ENCODE results near the gene EVC2.

The EVC2 gene, protein sequence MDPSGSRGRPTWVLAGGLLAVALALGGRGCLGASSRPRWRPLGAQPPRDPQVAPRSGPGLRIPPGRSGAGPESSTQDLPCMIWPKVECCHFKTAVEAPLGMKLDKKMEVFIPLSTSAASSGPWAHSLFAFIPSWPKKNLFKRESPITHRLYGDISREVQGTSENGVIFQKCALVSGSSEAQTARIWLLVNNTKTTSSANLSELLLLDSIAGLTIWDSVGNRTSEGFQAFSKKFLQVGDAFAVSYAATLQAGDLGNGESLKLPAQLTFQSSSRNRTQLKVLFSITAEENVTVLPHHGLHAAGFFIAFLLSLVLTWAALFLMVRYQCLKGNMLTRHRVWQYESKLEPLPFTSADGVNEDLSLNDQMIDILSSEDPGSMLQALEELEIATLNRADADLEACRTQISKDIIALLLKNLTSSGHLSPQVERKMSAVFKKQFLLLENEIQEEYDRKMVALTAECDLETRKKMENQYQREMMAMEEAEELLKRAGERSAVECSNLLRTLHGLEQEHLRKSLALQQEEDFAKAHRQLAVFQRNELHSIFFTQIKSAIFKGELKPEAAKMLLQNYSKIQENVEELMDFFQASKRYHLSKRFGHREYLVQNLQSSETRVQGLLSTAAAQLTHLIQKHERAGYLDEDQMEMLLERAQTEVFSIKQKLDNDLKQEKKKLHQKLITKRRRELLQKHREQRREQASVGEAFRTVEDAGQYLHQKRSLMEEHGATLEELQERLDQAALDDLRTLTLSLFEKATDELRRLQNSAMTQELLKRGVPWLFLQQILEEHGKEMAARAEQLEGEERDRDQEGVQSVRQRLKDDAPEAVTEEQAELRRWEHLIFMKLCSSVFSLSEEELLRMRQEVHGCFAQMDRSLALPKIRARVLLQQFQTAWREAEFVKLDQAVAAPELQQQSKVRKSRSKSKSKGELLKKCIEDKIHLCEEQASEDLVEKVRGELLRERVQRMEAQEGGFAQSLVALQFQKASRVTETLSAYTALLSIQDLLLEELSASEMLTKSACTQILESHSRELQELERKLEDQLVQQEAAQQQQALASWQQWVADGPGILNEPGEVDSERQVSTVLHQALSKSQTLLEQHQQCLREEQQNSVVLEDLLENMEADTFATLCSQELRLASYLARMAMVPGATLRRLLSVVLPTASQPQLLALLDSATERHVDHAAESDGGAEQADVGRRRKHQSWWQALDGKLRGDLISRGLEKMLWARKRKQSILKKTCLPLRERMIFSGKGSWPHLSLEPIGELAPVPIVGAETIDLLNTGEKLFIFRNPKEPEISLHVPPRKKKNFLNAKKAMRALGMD

DNA sequence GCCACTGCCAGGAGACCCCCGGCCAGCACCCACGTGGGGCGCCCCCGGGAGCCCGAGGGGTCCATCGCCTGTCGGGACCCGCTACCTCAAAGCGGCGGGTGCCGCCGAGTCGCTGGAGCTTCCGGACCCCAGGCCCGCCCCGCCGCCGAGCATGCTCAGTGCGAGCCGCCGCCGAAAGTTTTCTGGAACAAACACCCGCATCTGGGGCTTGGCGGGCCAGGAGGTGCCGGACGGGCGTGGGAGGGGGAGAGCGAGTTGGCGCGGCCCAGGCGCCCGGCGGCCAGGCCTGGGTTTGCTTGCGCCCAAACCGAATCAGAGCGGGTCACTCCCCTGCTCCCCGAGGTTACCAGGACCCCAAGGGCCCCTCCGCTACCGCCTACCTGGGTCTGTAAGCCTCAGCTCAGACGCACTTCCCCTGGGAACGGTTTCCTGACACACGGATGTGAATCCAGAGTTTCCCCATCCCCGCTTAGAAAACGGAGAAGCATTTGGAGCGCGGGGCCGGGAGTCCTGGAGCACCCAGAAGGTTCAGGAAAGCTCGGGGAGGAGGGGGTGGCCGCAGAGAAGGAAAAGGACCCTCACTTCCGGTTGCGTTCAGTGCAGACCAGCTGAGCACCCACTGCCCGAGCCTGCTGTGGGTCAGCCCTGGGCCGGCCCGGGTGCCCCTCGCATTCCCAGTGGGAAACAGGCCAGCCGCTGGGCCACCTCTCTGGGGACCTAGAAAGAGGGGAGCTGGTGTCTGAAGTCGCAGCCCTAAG is at the start of gene EVC2:
Gene EVC2 (minus strand): TSS at position 111 of the 758 bp plus-strand sequence. CDS start 46 bp downstream, at position 65.
- no peak for DNase-seq (ENCODE audit: low read depth in 1 of 2, low spot score in 1 of 2)

DNA sequence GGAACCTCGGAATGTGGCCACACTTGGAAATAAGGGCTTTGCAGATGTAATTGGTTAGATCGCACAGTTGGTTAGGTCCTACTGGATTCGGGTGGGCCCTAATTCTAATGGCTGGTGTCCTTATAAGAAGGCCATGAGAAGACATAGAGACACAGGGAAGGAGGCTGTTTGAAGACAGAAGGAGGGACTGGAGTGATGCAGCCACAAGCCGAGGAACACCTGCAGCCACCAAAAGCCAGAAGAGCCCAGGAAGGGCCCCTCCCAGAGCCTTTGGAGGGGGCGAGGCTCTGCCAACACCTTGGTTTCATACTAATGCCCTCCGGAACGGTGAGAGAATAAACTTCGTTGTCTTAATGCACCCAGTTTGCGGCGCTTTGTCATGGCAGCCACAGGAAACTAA is 49.6 kb upstream of the EVC2 start:
- no peak for DNase-seq (ENCODE audit: low read depth in 1 of 2, low spot score in 1 of 2)

DNA sequence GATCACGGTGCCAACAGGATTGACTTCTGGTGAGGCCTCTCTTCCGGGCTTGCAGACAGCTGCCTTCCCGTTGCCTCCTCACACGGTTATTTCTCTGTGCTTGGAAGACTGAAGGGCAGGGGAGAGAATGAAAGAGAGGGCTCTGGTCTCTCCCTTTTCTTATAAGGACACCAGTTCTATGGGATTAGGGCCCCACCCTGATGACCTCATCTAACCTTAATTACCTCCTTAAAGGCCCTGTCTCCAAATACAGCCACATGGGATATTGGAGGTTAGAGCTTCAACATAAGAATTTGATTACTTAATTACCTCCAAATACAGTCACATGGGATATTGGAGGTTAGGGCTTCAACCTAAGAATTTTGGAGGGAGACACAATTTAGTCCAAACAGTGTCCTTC is 49.2 kb upstream of the EVC2 start:
- DNase-seq (ENCODE audit: low read depth in 1 of 2, low spot score in 1 of 2) = no peak

DNA sequence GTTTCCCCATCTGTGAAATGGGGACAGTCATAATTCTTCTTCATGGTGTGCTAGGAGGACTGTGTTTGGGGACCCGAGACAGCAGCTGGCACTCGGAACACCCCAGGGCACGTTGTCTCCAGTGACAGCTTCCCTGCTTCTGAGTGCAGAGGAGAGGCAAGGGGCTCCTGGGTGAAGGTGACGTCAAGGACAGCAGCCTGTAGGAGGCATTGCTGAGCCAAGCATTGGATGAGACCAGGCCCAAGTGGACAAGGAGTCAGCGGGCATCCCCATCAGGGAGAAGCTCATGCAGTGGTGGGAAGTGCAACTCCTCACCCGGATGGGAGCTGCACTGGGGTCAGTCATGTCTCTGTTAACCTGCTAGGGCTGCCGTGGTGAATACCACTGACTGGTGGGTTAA is 48.7 kb upstream of the EVC2 start:
- DNase-seq (ENCODE audit: low read depth in 1 of 2, low spot score in 1 of 2) = no peak

DNA sequence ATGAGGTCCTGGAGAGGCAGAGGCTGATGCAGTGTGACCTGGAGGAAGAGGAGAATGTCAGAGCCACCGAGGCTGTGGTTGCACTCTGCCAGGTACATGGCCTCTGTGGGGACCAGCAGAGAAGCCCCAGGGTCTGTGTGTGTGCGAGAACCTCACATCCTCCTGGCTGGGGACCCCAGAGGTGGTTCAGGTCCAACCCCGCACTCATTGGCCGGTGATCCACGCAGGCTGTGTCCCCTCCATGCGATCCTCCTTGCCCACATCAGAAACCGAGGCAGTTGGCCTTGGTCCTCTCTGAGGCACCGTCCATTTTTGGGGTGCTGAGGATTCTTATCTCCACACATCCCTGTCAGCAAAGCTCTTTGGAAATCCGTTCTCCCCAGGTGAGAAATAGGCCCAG is 47.9 kb upstream of the EVC2 start:
- no peak for DNase-seq (ENCODE audit: low read depth in 1 of 2, low spot score in 1 of 2)

DNA sequence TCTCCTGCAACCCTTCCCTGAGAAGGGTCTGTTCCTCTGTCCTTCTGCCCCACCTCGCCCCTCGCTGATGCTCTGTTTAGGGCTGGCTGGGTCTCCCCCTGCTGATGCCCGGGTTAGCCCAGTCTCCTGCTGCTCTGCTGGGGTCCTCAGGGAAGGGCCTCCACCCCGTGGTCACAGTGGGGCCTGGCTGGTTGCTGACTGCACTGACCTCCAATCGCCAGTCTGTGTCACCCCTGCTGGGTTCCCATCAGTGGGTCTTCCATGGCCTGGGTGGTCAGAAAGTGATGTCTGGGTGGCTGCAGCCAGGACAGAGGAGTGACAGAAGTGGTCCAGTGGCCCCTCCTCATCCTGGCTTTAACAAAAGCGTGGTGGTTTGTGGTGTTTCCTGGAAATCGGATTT is 47.3 kb upstream of the EVC2 start:
- no peak for DNase-seq (ENCODE audit: low read depth in 1 of 2, low spot score in 1 of 2)

DNA sequence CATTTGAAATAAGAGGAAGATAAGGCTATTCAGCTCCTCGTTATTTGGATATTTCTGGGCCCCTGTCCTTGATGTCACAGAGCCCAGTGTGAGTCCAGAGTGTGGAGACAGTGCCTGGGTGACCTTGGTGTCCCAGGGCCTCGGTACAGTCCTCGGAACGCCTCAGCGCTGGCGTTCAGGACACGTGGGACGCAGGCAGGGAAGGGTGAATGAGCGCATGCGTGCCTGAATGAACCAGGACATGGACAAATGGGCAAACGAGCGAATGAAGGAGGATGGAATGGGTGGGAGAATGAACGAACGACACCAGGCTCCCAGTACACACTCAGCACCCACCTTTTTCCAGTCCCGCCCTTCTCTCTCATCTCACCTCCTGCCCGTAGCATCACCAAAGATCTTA is 46.8 kb upstream of the EVC2 start:
- DNase-seq (ENCODE audit: low read depth in 1 of 2, low spot score in 1 of 2) = no peak

DNA sequence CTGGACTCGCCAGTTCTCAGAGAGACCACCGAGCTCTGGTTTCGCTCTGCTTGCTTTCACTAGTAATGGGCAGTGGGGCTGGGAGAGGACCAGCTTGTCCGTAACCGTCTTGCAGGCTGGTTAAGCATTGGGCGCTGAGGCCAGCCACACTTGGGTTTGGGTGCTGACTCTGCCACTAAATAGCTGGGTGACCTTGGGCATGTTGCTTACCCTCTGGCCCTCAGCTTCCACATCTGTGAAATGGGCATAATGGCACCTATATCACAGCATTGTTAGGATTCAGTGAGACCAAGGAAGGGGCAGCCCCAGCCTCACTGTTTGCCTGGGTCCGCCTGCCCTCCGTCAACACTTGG is 46.1 kb upstream of the EVC2 start:
- DNase-seq (ENCODE audit: low read depth in 1 of 2, low spot score in 1 of 2) = no peak

DNA sequence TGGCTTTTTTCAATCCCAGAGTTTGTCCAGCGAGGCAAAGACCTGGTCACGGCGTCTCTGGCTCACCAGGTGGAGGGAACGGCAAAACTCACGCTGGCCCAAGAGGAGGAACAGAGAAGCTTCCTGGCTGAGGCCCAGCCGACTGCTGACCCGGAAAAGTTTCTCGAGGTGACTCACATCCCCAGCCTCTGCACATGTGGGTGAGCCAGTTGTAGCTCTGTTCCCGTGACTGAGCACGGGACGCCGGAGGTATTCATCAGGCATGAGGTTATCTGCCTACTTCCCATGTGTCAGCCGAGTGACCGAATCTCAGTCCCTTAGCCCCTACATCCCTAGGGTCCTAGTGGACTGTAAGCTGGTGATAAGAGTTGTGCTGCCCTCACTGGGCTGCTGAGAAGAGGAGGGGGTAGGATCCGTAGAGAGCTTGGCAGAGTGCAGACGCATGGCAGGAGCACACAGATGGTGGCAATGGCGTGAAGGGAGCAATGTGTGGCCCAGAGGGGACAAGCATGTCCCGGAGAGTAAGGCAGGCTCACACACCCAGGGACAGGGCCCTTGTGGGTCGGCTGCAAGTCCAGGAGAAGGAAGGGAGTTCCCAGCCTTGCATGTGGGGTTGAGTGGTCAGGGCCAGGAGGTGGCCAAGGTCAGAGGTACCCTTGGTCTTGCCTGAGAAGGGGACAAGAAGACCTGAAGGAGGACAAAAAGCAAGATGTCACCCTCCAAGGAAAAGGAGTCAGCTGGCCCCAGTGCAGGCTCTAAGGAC is 45.6 kb upstream of the EVC2 start:
- no peak for DNase-seq (ENCODE audit: low read depth in 1 of 2, low spot score in 1 of 2)

DNA sequence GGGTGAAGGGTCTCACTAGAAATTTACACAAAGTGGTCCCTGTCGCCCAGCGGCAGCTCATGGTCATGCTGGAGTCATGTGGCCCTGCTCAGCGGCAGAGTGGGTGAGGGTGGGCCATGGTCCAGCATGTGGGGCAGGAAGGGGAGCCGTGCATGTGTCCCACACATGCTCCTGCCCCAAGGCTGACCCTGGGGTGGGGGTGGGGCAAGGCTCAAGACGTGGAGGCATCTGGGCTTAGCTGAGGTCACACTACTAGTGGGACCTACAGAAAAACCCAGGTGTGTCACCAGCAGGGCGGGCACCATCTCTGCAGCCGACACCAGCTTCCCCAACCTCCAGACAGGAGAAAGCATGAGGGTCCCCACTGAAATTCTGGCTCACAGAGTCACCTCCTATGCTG is 45.0 kb upstream of the EVC2 start:
- no peak for DNase-seq (ENCODE audit: low read depth in 1 of 2, low spot score in 1 of 2)

DNA sequence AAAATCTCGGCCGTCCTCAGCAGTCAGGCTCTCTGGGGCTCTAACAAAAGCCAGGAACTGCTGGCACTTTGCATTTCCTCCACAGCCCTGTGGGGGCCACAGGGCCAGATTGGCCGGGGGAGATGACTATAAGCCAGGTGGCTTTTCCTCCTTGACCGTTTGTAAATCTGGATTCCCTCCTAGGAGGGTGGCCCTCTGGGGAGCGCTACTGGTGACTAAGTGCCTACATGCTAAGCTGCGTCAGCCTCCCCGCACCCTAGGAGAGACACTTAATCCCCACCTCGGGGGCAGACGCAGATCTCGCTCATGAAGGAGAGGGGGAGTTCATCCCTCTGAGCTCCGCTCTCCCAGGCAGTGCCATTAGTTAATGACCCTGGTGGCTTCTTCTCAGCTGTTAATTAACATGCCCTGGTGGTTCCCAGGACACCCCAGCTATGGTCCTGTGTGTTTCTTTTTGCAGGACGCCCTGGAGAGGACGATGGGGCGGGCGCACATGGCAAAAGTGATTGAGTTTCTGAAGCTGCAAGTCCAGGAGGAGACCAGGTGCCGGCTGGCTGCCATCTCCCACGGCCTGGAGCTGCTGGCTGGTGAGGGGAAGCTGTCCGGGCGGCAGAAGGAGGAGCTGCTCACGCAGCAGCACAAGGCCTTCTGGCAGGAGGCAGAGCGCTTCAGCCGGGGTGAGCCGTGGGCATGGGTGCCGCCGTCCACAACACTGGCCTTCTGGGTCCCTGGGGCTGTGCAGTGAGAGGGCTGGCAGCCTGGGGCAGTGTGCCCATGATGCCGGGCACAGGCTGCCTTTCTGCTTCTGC is 44.2 kb upstream of the EVC2 start:
- DNase-seq (ENCODE audit: low read depth in 1 of 2, low spot score in 1 of 2) = no peak

DNA sequence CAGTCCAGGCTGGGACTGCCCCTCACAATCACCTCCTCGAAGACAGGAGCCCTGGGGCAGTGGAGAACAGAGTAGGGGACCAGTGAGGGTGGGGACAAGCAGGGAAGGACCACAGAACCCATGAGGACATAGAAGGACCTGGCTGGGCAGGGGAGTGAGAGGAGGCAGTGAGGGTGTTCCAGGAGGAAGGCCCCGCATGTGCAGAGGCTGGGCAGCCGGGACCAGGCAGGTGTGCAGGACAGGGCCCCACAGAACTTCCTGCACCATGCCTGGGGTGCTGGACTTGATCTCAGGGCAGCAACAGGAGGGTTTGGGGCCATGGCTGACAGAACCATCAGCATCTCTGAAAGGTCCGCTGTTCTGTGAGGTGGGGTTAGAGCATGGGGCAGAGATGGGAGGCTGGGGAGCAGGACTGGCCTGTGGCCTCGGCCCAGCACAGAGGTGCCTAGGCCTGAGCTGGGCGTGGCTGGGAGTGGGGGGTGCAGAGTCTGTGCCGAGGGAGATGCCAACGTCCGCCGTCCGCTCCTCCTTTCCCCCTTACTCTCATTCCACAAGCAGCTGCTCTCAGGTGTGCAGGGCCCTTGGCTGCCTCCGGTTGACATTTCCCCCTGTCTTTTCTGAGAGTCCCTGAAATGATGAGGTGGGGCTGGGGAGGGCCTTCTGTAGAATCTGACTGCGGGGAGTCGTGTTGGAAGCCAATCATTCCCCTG is 43.5 kb upstream of the EVC2 start:
- DNase-seq (ENCODE audit: low read depth in 1 of 2, low spot score in 1 of 2) = no peak

DNA sequence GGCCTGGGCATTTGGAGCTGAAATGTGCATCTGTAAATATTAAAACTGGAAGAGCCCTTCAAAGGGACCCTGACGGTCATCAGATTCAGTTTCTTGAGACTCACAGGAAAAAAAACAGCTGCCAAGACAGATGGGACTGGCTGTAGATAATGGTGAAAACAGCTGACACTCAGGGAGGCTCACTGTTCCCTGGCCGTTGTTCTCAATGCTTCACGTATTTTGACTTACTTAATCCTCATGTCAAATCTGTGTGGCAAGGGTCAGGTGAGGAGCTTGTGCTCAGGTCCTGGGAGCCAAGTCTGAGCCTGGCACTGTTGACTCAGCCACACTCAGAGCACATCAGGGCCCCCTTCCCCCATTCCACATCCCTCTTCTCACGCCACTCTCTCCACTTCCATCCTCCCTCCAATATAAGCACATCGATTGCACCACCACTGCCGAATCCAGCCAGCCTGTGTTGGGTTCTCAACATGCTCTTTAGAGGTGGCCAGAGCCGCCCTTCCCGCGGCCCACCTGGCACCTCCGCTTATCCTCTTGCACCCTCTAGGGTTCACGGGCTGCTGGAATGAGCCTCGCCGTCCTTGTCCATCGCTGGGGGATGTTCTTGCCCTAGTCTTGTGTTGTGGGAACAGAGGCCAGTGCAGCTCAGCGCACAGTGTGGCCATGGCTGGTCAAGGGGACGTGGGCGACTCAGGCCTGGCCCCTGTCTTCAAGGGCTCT is 42.7 kb upstream of the EVC2 start:
- no peak for DNase-seq (ENCODE audit: low read depth in 1 of 2, low spot score in 1 of 2)

DNA sequence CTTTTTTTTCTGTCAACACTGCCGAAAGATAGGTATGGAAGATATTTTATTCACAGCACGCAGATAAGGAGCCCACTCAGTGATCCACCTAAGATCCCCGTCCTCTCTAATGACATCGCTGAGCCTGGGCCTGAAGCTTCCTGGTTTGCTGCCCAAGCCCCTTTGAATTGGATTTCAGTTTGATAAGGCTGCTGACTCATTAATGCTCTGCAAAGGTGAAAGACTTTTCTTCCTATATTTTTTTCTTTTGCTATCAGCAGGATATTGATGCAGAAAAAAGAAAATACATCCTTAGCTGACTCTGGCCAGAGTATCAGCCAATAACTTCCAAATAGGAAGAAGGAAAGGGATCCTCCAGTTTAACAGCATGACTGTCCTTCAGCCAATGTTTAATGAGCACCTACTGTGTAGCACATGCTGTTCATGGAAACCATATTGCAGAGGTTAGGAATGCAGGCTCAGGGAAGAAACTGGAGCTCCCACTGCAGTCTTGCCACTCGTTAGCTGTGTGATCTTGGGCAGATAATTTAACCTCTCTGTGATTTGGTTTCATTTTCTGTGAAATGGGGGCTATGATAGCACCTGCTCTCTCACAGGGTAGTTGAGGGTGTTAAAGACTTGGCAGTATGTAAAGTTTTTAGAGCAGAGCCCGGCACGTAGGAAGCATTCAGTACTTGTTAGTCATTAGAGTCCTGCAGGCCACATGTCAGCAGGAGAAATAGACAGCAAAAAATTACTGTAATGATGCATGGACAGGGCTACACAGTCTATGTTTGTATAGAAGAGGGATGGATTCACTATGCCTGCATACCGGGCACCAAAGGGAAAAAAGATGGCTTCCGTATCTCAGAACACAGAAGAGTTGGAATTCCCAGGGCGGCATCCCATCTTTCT is 41.9 kb upstream of the EVC2 start:
- DNase-seq (ENCODE audit: low read depth in 1 of 2, low spot score in 1 of 2) = no peak

DNA sequence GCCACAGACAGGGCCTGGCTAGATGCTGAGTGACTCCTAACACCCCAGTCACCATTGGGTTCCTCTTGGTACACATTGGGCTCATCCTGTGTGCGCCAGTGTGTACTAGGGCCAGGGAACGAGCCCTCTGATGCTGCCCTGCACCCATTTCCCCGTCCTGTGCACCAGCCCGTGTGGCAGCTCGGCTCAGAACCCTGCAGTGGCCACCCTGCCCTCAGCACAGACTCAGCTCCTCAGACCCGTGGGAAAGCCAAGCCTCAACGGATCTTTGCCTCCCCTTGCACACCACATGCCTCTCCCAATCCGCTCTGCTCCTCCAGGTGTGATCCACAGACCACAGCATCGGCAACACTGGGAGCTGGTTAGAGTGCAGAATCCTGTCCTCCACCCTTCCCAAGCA is 41.2 kb upstream of the EVC2 start:
- no peak for DNase-seq (ENCODE audit: low read depth in 1 of 2, low spot score in 1 of 2)

DNA sequence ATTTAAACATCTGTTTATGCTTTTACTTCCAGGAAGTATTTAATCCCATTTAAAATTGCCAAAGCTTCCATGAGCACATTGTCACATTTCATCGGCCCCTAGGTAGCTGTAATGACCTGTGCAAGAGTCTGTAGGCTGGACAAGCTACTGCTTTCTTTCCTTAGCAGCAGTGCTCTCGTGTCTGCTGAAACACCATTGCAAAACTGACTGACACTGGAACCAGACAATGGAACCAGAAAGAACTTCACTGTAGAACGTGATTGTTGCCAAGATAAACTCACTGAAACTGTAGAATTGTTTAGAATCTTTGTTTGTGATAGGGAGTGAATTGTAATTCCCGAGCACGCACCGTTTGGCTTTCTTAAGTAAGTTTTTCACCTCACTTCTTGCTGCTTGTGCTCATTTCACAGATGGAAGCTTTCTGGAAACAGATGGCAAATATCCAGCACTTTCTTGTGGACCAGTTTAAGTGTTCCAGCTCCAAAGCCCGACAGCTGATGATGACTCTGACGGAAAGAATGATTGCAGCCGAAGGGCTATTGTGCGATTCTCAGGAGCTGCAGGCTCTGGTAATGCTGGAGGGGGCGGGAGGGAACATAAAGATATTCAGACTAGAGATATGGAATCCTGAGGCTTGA is 39.5 kb upstream of the EVC2 start:
- DNase-seq (ENCODE audit: low read depth in 1 of 2, low spot score in 1 of 2) = no peak
